Thoracic aorta (tissue), 2 donors: ENCODE data around the gene AUTS2. TPM values are rescaled to one million over a fixed set of nuclear protein-coding genes. Genes with fewer than 3 reads are reported as not detected.
A peak's percentile ranks its signal among the peaks of the same experiment; 100 is the strongest.

Source experiments
- ATAC-seq: fragments of 150-250 bp; one replicate; pipeline ENCODE4 v1.8.0; 2017; ENCODE audit warnings: low read depth; ENCODE audit not compliant: insufficient number of reproducible peaks, low FRiP score
- DNase-seq: peaks from one replicate; pipeline ENCODE4 v3.0.0-alpha.2; 2020; ENCODE audit warnings: low spot score
- H3K27ac ChIP-seq, 2 donors: fragments of 200-600 bp; sonication (generic); 1 replicate in 1 of 2; 2 replicates in 1 of 2; pipeline ENCODE4 v1.5.1; 2016; ENCODE audit warnings: mild to moderate bottlenecking in 2 of 2, moderate library complexity in 2 of 2
- H3K27me3 ChIP-seq: fragments of 200-600 bp; sonication (generic); replicated peaks from 2 replicates; pipeline ENCODE4 v1.6.0; 2016; ENCODE audit warnings: mild to moderate bottlenecking; ENCODE audit not compliant: insufficient read depth
- H3K36me3 ChIP-seq: fragments of 200-600 bp; sonication (generic); one replicate; pipeline ENCODE4 v1.5.1; 2016
- H3K4me1 ChIP-seq, 2 donors: fragments of 200-600 bp; sonication (generic); 1 replicate in 1 of 2; 2 replicates in 1 of 2; pipeline versions ENCODE4 v1.5.1 to v1.6.0; 2016; ENCODE audit warnings: low read depth in 2 of 2, mild to moderate bottlenecking in 1 of 2; ENCODE audit not compliant: control insufficient read depth in 1 of 2
- H3K4me3 ChIP-seq: fragments of 200-600 bp; sonication (generic); 2 replicates; pipeline ENCODE4 v1.5.1; 2016; ENCODE audit warnings: mild to moderate bottlenecking
- H3K9me3 ChIP-seq: fragments of 200-600 bp; sonication (generic); 2 replicates; pipeline ENCODE4 v1.5.1; 2016
- total RNA-seq, 2 donors: library from RNA; depleted of rRNA; stranded (reverse); fragments of >200 nt; gene quantifications; one replicate each; pipeline versions ENCODE4 v1.1.0 to v1.2.3, GENCODE V29; 2016
- TF ChIP-seq, protein P1 (sequence below): fragments of 200-600 bp; sonication (generic); IDR thresholded peaks from one replicate; pipeline ENCODE4 v1.5.1; 2019; ENCODE audit warnings: antibody characterized with exemption

AUTS2 gene
- total RNA-seq, 2 donors from 2014 or later, result 49.4 to 101 TPM

- DNase-seq (no peak), ATAC-seq (no peak)
- Histone ChIP-seq H3K27me3 (no peaks in the 10 kb centered on the region), H3K4me1 (peaks cover 14 to 18% of the 10 kb centered on the region in 2 donors), H3K27ac (no peak overlapping the region), H3K36me3 (no peaks in the 10 kb centered on the region), H3K4me3 (no peak overlapping the region), H3K9me3 (no peaks in the 10 kb centered on the region)
- TF ChIP-seq, protein P1, sequence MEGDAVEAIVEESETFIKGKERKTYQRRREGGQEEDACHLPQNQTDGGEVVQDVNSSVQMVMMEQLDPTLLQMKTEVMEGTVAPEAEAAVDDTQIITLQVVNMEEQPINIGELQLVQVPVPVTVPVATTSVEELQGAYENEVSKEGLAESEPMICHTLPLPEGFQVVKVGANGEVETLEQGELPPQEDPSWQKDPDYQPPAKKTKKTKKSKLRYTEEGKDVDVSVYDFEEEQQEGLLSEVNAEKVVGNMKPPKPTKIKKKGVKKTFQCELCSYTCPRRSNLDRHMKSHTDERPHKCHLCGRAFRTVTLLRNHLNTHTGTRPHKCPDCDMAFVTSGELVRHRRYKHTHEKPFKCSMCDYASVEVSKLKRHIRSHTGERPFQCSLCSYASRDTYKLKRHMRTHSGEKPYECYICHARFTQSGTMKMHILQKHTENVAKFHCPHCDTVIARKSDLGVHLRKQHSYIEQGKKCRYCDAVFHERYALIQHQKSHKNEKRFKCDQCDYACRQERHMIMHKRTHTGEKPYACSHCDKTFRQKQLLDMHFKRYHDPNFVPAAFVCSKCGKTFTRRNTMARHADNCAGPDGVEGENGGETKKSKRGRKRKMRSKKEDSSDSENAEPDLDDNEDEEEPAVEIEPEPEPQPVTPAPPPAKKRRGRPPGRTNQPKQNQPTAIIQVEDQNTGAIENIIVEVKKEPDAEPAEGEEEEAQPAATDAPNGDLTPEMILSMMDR, result no peak
Observed at GRCh38 chr7:70097645-70098044, 499.4 kb downstream of the AUTS2 start.

GRCh38 chr7:70098133-70098561, 499.9 kb downstream of the AUTS2 start:
- Histone ChIP-seq H3K27ac (no peak overlapping the region), H3K36me3 (no peaks in the 10 kb centered on the region), H3K9me3 (no peaks in the 10 kb centered on the region), H3K4me3 (no peak overlapping the region), H3K4me1 (peaks cover 14 to 18% of the 10 kb centered on the region in 2 donors), H3K27me3 (no peaks in the 10 kb centered on the region)
- DNase-seq (no peak), ATAC-seq (no peak)
- TF ChIP-seq, protein P1, result no peak

- DNase-seq, result no peak
- no peak for ATAC-seq
- H3K36me3 ChIP-seq, result no peaks in the 10 kb centered on the region
- no peaks in the 10 kb centered on the region for H3K27me3 ChIP-seq
- peak overlapping the region in 1 of 2 donors; percentile 37 for H3K27ac ChIP-seq
- peaks cover 14 to 18% of the 10 kb centered on the region in 2 donors for H3K4me1 ChIP-seq
- H3K4me3 ChIP-seq, result peak overlapping the region; percentile 28
- no peaks in the 10 kb centered on the region for H3K9me3 ChIP-seq
- TF ChIP-seq, protein P1, result no peak
Observed at GRCh38 chr7:70098905-70099672, 500.8 kb downstream of the AUTS2 start.

DNA sequence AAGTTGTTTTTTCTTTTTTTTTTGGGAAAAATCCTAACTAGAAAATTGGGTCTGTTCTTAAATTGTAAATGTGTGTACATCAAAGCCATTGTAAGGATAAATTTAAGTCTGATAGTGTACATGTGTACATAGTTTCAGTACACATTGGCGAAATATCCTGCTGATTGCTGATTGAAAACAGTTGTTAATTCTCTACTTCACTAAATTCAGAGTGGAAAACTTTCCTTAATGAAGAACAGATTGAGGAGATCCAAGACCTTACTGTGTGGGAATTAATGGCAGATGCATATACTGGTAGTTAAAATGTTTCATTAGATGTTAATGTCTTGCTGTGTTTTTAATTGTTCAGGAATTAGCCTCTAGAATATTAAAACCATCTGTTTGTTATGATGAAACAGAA, 506.0 kb downstream of the AUTS2 start:
- DNase-seq (no peak), ATAC-seq (no peak)
- no peak overlapping the region for H3K27ac ChIP-seq
- no peak overlapping the region for H3K4me3 ChIP-seq
- H3K4me1 ChIP-seq, result peaks cover 8% of the 10 kb centered on the region in 2 donors
- H3K9me3 ChIP-seq, result no peaks in the 10 kb centered on the region
- TF ChIP-seq, protein P1, result no peak
- no peaks in the 10 kb centered on the region for H3K36me3 ChIP-seq
- H3K27me3 ChIP-seq, result no peaks in the 10 kb centered on the region

DNA sequence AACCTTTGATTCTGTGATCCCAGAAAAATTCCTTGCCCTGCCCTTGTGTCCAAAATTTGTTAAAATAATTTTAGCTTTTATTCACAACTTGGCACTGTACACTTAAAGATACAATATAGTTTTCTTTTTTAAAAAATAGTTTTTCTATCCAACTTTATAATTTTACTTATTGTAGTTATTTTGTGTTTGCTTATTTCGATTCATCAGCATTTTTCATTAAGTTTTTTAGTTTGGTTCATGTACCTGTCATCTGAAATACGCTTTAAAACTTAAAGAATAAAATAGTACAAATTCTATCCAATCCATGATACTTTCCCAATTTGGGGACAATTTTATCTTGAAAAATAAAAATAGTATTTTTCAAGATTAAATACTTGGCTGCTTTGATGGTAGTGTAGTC, 514.8 kb downstream of the AUTS2 start:
- ATAC-seq, result no peak
- Histone ChIP-seq H3K27ac (no peak overlapping the region), H3K27me3 (no peaks in the 10 kb centered on the region), H3K4me3 (no peak overlapping the region), H3K4me1 (no peaks in the 10 kb centered on the region), H3K9me3 (no peaks in the 10 kb centered on the region), H3K36me3 (no peaks in the 10 kb centered on the region)
- TF ChIP-seq, protein P1, result no peak
- no peak for DNase-seq
